Esophagus muscularis mucosa (tissue), 4 donors: Measurements from ENCODE around the gene TP63. TPM values are rescaled to one million over a fixed set of nuclear protein-coding genes. Genes with fewer than 3 reads are reported as not detected.

ENCODE experiments used
- DNase-seq: peaks from one replicate; pipeline ENCODE4 v3.0.0-alpha.2; 2017; ENCODE audit errors: extremely low spot score
- H3K27ac ChIP-seq, 4 donors: fragments of 200-600 bp; sonication (generic); replicated peaks in 1 of 4; 1 replicate in 3 of 4; 2 replicates in 1 of 4; pipeline ENCODE4 v1.5.1; 2016 to 2019; ENCODE audit warnings: mild to moderate bottlenecking in 1 of 4
- H3K27me3 ChIP-seq, 4 donors: fragments of 200-600 bp; sonication (generic); one replicate each; pipeline versions ENCODE4 v1.5.1 to v1.6.0; 2016 to 2019
- H3K36me3 ChIP-seq, 4 donors: fragments of 200-600 bp; sonication (generic); one replicate each; pipeline ENCODE4 v1.5.1; 2016 to 2019
- H3K4me1 ChIP-seq, 4 donors: fragments of 200-600 bp; sonication (generic); one replicate each; pipeline ENCODE4 v1.5.1; 2016 to 2019
- H3K4me3 ChIP-seq, 4 donors: fragments of 200-600 bp; sonication (generic); 1 replicate in 2 of 4; 2 replicates in 2 of 4; pipeline ENCODE4 v1.5.1; 2016 to 2019; ENCODE audit warnings: mild to moderate bottlenecking in 4 of 4, moderate library complexity in 1 of 4
- H3K9me3 ChIP-seq, 4 donors: fragments of 200-600 bp; sonication (generic); 1 replicate in 3 of 4; 2 replicates in 1 of 4; pipeline ENCODE4 v1.5.1; 2016 to 2019
- EP300 ChIP-seq: sonication (generic); formaldehyde crosslinking; IDR thresholded peaks from one replicate; pipeline ENCODE4 v1.6.1; 2017; ENCODE audit warnings: antibody characterized with exemption
- POLR2A ChIP-seq: fragments of 450-650 bp; IDR thresholded peaks from one replicate; pipeline ENCODE4 v1.6.1; 2017; ENCODE audit warnings: antibody characterized with exemption, moderate library complexity, mild to moderate bottlenecking, low read depth
- POLR2AphosphoS5 ChIP-seq, 2 donors: sonication (generic); formaldehyde crosslinking; IDR thresholded peaks; one replicate each; pipeline ENCODE4 v1.6.1; 2017; ENCODE audit warnings: antibody characterized with exemption in 2 of 2
- WGBS: methylation state at CpG from one replicate; pipeline ENCODE4 v1.1.5; 2018; 5-methylcytosine and 5-hydroxymethylcytosine counted together
- intact Hi-C: fragments of 100-400 bp; cut with DNase I; formaldehyde crosslinking; loops from one replicate; pipeline ENCODE4 v1.15.1; 2023
- total RNA-seq, 4 donors: library from RNA; depleted of rRNA; stranded (reverse); fragments of >200 nt; gene quantifications; one replicate each; pipeline versions ENCODE4 v1.1.0 to v1.2.1, GENCODE V29; 2016
- TF ChIP-seq, protein P1 (sequence below), 3 experiments: fragments of 200-600 bp in 2 of 3; fragments of 450-650 bp in 1 of 3; sonication (generic) in 2 of 3; IDR thresholded peaks; one replicate each; pipeline ENCODE4 v1.5.1; 2017 to 2019; ENCODE audit warnings: antibody characterized with exemption in 3 of 3, mild to moderate bottlenecking in 2 of 3, moderate library complexity in 1 of 3

The TP63 gene
- total RNA-seq, 4 donors from 2014 or later, result under 0.01 to 0.34 (median 0.21) TPM

DNA sequence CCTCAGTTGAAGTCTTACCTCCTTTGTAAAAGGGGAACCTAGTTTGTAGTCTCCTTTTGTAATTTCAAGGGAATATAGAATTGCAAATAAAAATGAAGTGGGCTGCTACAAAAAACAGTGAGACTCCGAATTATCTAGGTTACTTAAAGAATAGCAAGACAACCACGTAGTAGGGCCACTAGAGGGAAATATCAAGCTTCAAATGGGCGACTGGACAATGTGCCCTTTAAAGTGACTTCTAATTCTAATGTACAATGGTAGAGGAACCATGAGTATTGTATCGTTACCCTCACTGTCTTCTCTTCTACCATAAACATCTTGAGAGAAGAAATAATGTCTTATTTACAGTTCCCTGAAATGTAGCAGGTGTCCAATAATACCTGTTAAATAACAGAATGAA, 56.3 kb downstream of the TP63 start:
- H3K36me3 ChIP-seq, result no peaks in the 10 kb centered on the region
- 88% methylated on average over 4 of the region's 4 CpGs for WGBS
- no peak overlapping the region for H3K27ac ChIP-seq
- H3K9me3 ChIP-seq, result no peaks in the 10 kb centered on the region
- H3K4me1 ChIP-seq, result no peaks in the 10 kb centered on the region
- no peak for DNase-seq
- H3K4me3 ChIP-seq, result no peak overlapping the region
- intact Hi-C loops, result no loop called here
- TF ChIP-seq, protein P1, sequence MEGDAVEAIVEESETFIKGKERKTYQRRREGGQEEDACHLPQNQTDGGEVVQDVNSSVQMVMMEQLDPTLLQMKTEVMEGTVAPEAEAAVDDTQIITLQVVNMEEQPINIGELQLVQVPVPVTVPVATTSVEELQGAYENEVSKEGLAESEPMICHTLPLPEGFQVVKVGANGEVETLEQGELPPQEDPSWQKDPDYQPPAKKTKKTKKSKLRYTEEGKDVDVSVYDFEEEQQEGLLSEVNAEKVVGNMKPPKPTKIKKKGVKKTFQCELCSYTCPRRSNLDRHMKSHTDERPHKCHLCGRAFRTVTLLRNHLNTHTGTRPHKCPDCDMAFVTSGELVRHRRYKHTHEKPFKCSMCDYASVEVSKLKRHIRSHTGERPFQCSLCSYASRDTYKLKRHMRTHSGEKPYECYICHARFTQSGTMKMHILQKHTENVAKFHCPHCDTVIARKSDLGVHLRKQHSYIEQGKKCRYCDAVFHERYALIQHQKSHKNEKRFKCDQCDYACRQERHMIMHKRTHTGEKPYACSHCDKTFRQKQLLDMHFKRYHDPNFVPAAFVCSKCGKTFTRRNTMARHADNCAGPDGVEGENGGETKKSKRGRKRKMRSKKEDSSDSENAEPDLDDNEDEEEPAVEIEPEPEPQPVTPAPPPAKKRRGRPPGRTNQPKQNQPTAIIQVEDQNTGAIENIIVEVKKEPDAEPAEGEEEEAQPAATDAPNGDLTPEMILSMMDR (IDR thresholded peaks at IDR 0.05), result no peak
- TF ChIP-seq POLR2A, result no peak
- no peak for TF ChIP-seq POLR2AphosphoS5 (IDR thresholded peaks at IDR 0.05)
- TF ChIP-seq EP300, result no peak
- no peaks in the 10 kb centered on the region for H3K27me3 ChIP-seq

DNA sequence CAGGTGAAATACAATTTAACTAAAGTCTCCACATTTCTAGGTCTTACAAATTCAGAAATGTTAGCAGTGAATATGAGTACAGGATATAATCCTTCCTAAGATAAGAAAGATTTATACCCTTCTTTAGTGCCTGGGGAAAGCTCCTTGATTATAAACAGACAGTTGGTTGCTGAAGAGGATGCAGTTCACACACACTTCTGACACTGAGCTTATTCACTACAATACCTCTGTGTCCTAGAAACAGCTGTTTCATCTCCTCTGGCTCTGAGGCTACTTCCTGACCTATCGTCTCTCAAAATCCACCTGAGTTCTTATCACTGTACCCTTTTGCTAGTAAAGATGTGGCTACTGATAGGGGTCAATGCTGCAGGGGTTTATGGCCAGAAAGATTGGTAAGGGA, 57.1 kb downstream of the TP63 start:
- no peak overlapping the region for H3K27ac ChIP-seq
- H3K9me3 ChIP-seq, result no peaks in the 10 kb centered on the region
- TF ChIP-seq POLR2A, result no peak
- TF ChIP-seq, protein P1 (IDR thresholded peaks at IDR 0.05), result no peak
- no peak for TF ChIP-seq EP300
- TF ChIP-seq POLR2AphosphoS5 (IDR thresholded peaks at IDR 0.05), result no peak
- H3K27me3 ChIP-seq, result no peaks in the 10 kb centered on the region
- intact Hi-C loops, result no loop called here
- no peaks in the 10 kb centered on the region for H3K4me1 ChIP-seq
- no peak for DNase-seq
- H3K36me3 ChIP-seq, result no peaks in the 10 kb centered on the region
- WGBS, result 25% methylated on average over 1 of the region's 1 CpG
- H3K4me3 ChIP-seq, result no peak overlapping the region

DNA sequence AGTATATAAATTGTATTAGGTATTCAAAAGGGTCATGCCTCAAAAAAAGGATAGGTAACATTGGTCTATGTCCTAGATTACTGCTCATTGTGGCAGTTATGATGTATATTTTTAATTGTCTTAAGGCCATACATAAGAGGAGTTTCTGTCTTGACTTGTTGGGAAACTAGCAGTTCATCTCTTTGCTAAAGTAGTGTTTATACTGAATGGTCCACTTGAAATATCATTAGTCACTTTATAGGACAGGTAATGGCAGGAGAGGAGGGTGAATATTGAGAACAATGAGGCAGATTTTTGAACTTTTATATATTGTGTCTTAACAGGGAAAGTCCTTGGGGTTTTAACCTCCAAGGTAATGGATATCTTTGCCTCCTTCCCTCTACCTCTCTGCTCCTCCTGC, 58.4 kb downstream of the TP63 start:
- DNase-seq, result no peak
- Histone ChIP-seq H3K27me3 (no peaks in the 10 kb centered on the region), H3K4me3 (no peak overlapping the region), H3K36me3 (no peaks in the 10 kb centered on the region), H3K27ac (no peak overlapping the region), H3K4me1 (no peaks in the 10 kb centered on the region), H3K9me3 (no peaks in the 10 kb centered on the region)
- intact Hi-C loops, result no loop called here
- TF ChIP-seq, protein P1 (IDR thresholded peaks at IDR 0.05), result no peak
- TF ChIP-seq POLR2A, result no peak
- no peak for TF ChIP-seq POLR2AphosphoS5 (IDR thresholded peaks at IDR 0.05)
- no peak for TF ChIP-seq EP300

DNA sequence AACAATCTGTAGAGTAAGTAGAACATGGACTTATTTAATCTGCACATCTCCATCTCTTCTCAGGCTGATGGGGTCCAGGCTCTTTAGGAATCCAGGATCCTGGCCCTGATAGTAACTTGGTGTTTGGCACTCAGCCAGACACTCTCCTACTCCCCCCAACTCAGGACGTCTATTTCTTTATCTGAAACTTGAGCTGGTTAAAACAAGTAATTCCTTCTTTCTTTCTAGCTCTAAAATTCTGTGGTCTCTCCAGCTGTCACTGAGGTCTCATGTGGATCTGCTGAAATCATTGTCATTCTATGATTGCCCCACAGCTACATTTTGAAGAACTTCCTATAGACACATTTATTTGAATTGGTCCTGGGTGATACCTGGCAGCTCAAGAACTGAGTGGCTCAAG, 59.0 kb downstream of the TP63 start:
- Histone ChIP-seq H3K36me3 (no peaks in the 10 kb centered on the region), H3K9me3 (no peaks in the 10 kb centered on the region), H3K27ac (no peak overlapping the region), H3K27me3 (no peaks in the 10 kb centered on the region), H3K4me3 (no peak overlapping the region), H3K4me1 (no peaks in the 10 kb centered on the region)
- intact Hi-C loops, result no loop called here
- WGBS, result 43% methylated on average over 1 of the region's 1 CpG
- no peak for DNase-seq
- TF ChIP-seq POLR2AphosphoS5 (IDR thresholded peaks at IDR 0.05) (no peak), EP300 (no peak), POLR2A (no peak)
- TF ChIP-seq, protein P1 (IDR thresholded peaks at IDR 0.05), result no peak

DNA sequence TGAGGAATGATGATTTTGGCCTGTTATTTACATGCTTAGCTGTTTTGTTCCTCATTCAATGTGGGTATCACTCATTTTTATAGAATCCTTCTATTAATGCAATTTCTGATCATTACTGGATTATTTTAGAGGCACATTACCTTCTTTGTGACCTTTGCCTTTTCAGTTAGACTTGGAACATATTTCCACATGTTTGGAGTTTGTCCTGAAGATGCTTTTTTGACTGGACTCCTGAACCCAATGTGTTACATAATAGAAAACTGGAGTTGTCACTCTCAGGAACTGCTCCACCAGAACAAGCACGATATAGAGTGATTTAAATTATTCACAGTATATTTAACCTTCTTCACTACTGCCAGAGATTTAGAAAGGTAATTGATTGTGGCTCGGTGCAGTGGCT, 59.5 kb downstream of the TP63 start:
- Histone ChIP-seq H3K9me3 (no peaks in the 10 kb centered on the region), H3K4me3 (no peak overlapping the region), H3K27ac (no peak overlapping the region), H3K36me3 (no peaks in the 10 kb centered on the region), H3K4me1 (no peaks in the 10 kb centered on the region), H3K27me3 (no peaks in the 10 kb centered on the region)
- intact Hi-C loops, result no loop called here
- DNase-seq, result no peak
- TF ChIP-seq EP300, result no peak
- TF ChIP-seq POLR2A, result no peak
- TF ChIP-seq, protein P1 (IDR thresholded peaks at IDR 0.05), result no peak
- no peak for TF ChIP-seq POLR2AphosphoS5 (IDR thresholded peaks at IDR 0.05)
- 93% methylated on average over 2 of the region's 2 CpGs for WGBS
